LNCaP clone FGC (cell line): Measurements from ENCODE around the gene PTGDS.

Experiments
- DNase-seq: peaks from one replicate; pipeline ENCODE4 v3.0.0-alpha.2; 2011; ENCODE audit warnings: low read depth
- H3K4me3 ChIP-seq: 2 replicates; pipeline ENCODE4 v1.5.1; 2011; ENCODE audit warnings: mild to moderate bottlenecking, low read depth, low read length, control low read depth
- TF ChIP-seq, protein P1 (sequence below): IDR thresholded peaks from 2 replicates; pipeline ENCODE4 v1.5.1; 2012; ENCODE audit warnings: mild to moderate bottlenecking; ENCODE audit not compliant: control insufficient read depth, insufficient read depth; ENCODE audit errors: extremely low read depth

The PTGDS gene

DNA sequence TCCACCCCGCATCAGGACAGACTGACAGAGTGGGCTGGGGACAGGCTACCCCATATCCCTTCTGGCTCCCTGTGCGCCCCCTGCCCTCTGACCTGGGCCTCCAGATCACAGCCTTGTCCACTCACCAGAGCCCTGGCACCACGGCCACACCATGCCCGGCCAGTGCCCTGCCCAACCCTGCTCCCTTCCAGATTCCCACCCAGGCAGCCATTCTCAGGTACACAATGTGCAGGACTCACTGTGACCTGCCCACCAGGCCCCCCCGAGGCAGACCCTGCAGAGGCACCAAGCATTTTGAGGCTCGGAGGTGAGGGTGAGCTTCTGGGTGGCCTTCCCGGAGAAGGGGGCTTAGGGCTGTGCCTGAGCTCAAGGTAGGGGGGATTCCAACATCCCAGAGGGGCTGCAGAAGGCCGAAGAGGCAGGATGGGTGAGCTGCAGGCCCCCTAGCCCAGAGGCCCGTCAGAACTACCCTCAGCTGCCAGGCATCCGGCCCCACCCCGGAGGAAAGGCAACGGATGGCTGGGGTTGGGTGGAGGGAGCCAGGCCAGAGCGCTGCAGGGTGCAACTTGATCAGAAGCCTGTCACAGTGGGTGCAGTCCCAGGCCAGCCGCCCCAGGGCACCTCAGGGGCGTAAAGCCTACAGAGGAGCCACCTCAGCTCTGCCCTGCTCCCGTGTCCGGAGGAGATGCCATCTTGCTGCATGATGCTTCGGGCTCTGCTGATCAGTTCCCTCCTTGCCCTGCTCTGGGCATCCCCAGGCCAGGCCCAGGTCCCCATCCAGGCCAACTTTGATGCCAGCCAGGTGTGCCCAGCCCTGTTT is 5.1 kb downstream of the PTGDS start, which contains the start of gene LCNL1:
LCNL1 (plus strand) TSS at position 762 of the 820 bp plus-strand sequence. CDS start 594 bp downstream, outside the sequence.
- no peak within 1 kb of the TSS for H3K4me3 ChIP-seq

DNA sequence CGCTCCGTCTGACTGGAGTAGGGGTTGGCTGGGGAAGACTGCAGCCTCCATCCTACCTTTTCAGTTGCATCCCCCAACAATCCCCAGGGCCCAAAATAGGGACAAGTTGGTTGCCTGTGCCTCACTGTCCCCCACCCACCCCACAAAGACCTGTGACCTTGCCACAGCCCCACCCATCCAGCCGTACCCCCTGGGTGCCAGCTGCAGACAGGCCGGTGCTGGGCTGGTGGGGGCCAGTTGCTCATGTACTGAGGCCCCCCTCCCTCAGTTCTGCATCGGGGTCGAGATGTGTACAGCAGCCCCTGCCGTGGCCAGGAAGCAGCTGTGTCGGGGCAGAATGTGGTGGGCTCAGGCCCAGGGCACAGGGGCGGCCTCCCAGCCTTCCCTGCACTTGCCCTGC is 5.9 kb downstream of the PTGDS start:
- no peak for DNase-seq
- TF ChIP-seq, protein P1, sequence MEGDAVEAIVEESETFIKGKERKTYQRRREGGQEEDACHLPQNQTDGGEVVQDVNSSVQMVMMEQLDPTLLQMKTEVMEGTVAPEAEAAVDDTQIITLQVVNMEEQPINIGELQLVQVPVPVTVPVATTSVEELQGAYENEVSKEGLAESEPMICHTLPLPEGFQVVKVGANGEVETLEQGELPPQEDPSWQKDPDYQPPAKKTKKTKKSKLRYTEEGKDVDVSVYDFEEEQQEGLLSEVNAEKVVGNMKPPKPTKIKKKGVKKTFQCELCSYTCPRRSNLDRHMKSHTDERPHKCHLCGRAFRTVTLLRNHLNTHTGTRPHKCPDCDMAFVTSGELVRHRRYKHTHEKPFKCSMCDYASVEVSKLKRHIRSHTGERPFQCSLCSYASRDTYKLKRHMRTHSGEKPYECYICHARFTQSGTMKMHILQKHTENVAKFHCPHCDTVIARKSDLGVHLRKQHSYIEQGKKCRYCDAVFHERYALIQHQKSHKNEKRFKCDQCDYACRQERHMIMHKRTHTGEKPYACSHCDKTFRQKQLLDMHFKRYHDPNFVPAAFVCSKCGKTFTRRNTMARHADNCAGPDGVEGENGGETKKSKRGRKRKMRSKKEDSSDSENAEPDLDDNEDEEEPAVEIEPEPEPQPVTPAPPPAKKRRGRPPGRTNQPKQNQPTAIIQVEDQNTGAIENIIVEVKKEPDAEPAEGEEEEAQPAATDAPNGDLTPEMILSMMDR: no peak
- no peak overlapping the region for H3K4me3 ChIP-seq

More for the DNA sequence above, 5.1 kb downstream of the PTGDS start, which contains the start of gene LCNL1:
- TF ChIP-seq, protein P1: no peak
- DNase-seq: no peak

- TF ChIP-seq, protein P1: no peak
- H3K4me3 ChIP-seq: no peak overlapping the region
- DNase-seq: no peak
Observed at GRCh38 chr9:136983656-136984314, 6.5 kb downstream of the PTGDS start.

DNA sequence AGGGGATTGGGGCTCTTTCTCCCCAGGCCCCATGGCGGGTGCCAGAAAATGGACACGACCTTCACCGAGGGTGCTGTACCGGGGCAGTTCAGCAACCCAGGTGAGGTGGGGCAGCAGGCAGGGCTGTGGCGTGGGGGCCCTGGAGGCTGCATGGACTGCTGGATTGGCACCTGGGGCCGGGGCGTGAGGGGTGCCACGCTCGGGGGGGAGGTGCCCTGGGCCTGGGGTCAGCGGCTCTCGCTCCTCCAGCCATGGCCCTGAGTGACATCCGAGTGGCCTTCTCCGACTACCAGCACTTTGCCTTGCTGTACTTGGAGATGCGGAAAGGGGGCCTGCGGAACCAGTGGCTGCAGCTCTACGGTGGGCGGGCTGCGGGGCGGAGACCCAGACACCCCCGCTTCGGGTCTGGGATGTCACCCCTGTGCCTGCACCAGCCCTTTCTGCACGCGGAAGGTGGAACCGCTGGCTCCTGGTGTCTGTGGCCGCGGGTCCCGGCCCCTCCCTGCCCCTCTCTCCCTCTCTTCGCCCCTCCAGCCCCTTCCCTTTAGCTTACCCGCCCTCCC is 7.2 kb downstream of the PTGDS start:
- no peak overlapping the region for H3K4me3 ChIP-seq
- DNase-seq: no peak
- TF ChIP-seq, protein P1: no peak

- TF ChIP-seq, protein P1: no peak
- H3K4me3 ChIP-seq: no peak overlapping the region
- no peak for DNase-seq
Observed at GRCh38 chr9:136985027-136985602, 7.8 kb downstream of the PTGDS start.

GRCh38 chr9:136985853-136986252 is 8.5 kb downstream of the PTGDS start:
- TF ChIP-seq, protein P1: no peak
- no peak overlapping the region for H3K4me3 ChIP-seq
- DNase-seq: no peak
